CD4-positive, alpha-beta T cell treated with Interleukin-2 at 100 ng/mL for 4 hours (primary cell): Measurements from ENCODE around the gene RIN3.
"Not testable (repeated sequence)": the region's sequence is repeated elsewhere in the genome, so short reads cannot be mapped to it uniquely, and the experiment has no call there.

Experiments
- DNase-seq: peaks from one replicate; pipeline ENCODE4 v3.0.0-alpha.2; 2020; ENCODE audit warnings: low spot score

The RIN3 gene

GRCh38 chr14:92528486-92529100 is 15.0 kb downstream of the RIN3 start:
- DNase-seq, result no peak

- DNase-seq, result peak; percentile 40
Measured at GRCh38 chr14:92529903-92530302, 16.3 kb downstream of the RIN3 start.

GRCh38 chr14:92531106-92531873 is 17.7 kb downstream of the RIN3 start:
- DNase-seq, result peak; percentile 80

- DNase-seq, result no peak
Measured at GRCh38 chr14:92532490-92533163, 19.0 kb downstream of the RIN3 start.

- peak; percentile 37 for DNase-seq
Measured at GRCh38 chr14:92534932-92535643, 21.5 kb downstream of the RIN3 start.

- not testable (repeated sequence) for DNase-seq
Measured at GRCh38 chr14:92536231-92536630, 22.6 kb downstream of the RIN3 start.

- DNase-seq, result no peak
Measured at GRCh38 chr14:92538412-92538985, 24.9 kb downstream of the RIN3 start.

- no peak for DNase-seq
Measured at GRCh38 chr14:92539419-92539818, 25.8 kb downstream of the RIN3 start.

GRCh38 chr14:92539875-92540274 is 26.3 kb downstream of the RIN3 start:
- DNase-seq, result no peak

GRCh38 chr14:92540472-92541048 is 27.0 kb downstream of the RIN3 start:
- DNase-seq, result no peak

- no peak for DNase-seq
Measured at GRCh38 chr14:92542766-92543554, 29.4 kb downstream of the RIN3 start.

GRCh38 chr14:92544051-92544720 is 30.6 kb downstream of the RIN3 start:
- DNase-seq, result no peak

GRCh38 chr14:92546347-92547053 is 32.9 kb downstream of the RIN3 start:
- DNase-seq, result no peak

GRCh38 chr14:92549105-92549858 is 35.7 kb downstream of the RIN3 start:
- DNase-seq, result no peak

- no peak for DNase-seq
Measured at GRCh38 chr14:92549859-92550230, 36.3 kb downstream of the RIN3 start.

GRCh38 chr14:92551044-92551841 is 37.7 kb downstream of the RIN3 start:
- DNase-seq, result peak; percentile 61

- no peak for DNase-seq
Measured at GRCh38 chr14:92552066-92552465, 38.5 kb downstream of the RIN3 start.

- no peak for DNase-seq
Measured at GRCh38 chr14:92553438-92553837, 39.9 kb downstream of the RIN3 start.
